Activated CD4-positive, alpha-beta T cell treated with anti-CD3 and anti-CD28 coated beads for 36 hours (primary cell): ENCODE results near the gene DNAJC6. TPM values are rescaled to one million over a fixed set of nuclear protein-coding genes. Genes with fewer than 3 reads are reported as not detected.
"Not testable (repeated sequence)": the region's sequence is repeated elsewhere in the genome, so short reads cannot be mapped to it uniquely, and the experiment has no call there.

Experiments
- ATAC-seq: fragments of 200-7000 bp; cut with Tn5 transposase; one replicate; pipeline ENCODE4 v1.10.0; 2021; ENCODE audit warnings: mild to moderate bottlenecking, moderate library complexity
- CTCF ChIA-PET: fragments of 350-600 bp; sonication (Branson Sonifier 250); formaldehyde crosslinking; loops from one replicate; lab custom pipeline; 2021; ENCODE audit warnings: antibody characterized with exemption; lab: Charles Lee
- POLR2A ChIA-PET: fragments of 350-600 bp; sonication (Branson Sonifier 250); formaldehyde crosslinking; loops from one replicate; lab custom pipeline; 2021; ENCODE audit warnings: antibody characterized with exemption, inconsistent platforms; lab: Charles Lee
- DNase-seq: peaks from one replicate; pipeline ENCODE4 v3.0.0-alpha.2; 2020
- H3K27ac Mint-ChIP-seq: one replicate; pipeline ENCODE4 v1.8.0; 2021; ENCODE audit warnings: mixed read lengths
- H3K27me3 Mint-ChIP-seq: one replicate; pipeline ENCODE4 v1.8.0; 2021; ENCODE audit warnings: mixed read lengths
- H3K36me3 Mint-ChIP-seq: one replicate; pipeline ENCODE4 v1.8.0; 2021; ENCODE audit warnings: low read depth, mixed read lengths
- H3K4me1 Mint-ChIP-seq: one replicate; pipeline ENCODE4 v1.8.0; 2021; ENCODE audit warnings: mixed read lengths
- H3K4me3 Mint-ChIP-seq: one replicate; pipeline ENCODE4 v1.8.0; 2021; ENCODE audit warnings: mild to moderate bottlenecking, moderate library complexity, mixed read lengths
- H3K9me3 Mint-ChIP-seq: one replicate; pipeline ENCODE4 v1.8.0; 2021; ENCODE audit warnings: low read depth, mixed read lengths
- intact Hi-C, 2 experiments: fragments of 100-400 bp; cut with DNase I in 1 of 2; cut with micrococcal nuclease in 1 of 2; formaldehyde crosslinking; loops; one replicate each; pipeline versions ENCODE4 v1.14.2 to v1.15.1; 2022 to 2024; cut with DNase I, micrococcal nuclease
- total RNA-seq, 2 experiments: library from RNA; stranded (reverse); gene quantifications; one replicate each; pipeline ENCODE4 v1.2.3, GENCODE V29; 2021

The DNAJC6 gene
- total RNA-seq, 2 experiments from 2014 or later: 2.3 to 2.5 TPM

DNA sequence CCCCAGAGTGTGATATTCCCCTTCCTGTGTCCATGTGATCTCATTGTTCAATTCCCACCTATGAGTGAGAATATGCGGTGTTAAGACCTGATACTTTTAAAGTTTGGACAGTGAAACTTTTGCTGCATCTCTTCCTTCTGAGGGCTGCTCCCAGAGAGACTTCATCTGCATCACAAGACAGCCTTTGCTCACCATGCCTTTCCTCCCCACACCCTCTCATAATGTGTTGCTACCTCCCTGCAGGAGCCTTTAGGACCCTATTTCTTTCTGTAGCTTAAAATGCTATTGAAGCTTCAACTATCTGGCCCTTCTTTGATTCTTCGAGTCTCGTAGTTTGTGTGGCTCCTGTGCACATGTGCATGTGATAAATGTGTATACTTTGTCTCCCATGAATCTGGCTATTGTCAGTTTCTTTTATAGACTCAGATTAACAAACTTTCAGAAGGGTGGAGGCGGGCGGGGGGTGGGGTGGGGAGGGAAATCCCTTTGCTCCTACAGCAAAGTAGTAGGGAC lies 134.8 kb downstream of the DNAJC6 start:
- intact Hi-C loops: no loop called here
- Mint-ChIP-seq H3K4me3 (no peak overlapping the region), H3K27me3 (no peaks in the 10 kb centered on the region), H3K36me3 (no peaks in the 10 kb centered on the region), H3K4me1 (no peaks in the 10 kb centered on the region), H3K9me3 (no peaks in the 10 kb centered on the region), H3K27ac (no peak overlapping the region)
- POLR2A ChIA-PET: no interaction called here
- DNase-seq: no peak
- CTCF ChIA-PET: no interaction called here
- ATAC-seq: no peak

DNA sequence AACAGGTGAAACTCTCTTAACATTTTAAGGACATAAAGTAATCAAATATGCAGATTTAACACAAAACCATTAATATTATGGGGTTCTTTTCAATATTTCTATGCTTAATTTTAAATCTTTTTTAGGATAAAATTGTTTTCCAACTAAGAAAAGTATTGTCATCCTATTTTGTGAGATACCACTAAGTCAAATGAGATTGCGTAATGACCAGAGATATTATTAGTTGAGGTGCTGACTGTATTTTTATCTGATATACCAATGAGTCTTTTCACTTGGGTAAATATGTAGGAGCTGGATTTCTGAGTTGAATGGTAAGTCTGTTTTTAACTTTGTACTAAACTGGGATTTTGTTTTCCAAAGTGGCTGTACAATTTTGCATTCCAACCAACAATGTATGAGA lies 136.5 kb downstream of the DNAJC6 start:
- CTCF ChIA-PET: no interaction called here
- ATAC-seq (no peak), DNase-seq (no peak)
- Mint-ChIP-seq H3K36me3 (no peaks in the 10 kb centered on the region), H3K4me3 (no peak overlapping the region), H3K27ac (no peak overlapping the region), H3K27me3 (no peaks in the 10 kb centered on the region), H3K4me1 (no peaks in the 10 kb centered on the region), H3K9me3 (no peaks in the 10 kb centered on the region)
- POLR2A ChIA-PET: no interaction called here
- intact Hi-C loops: no loop called here

DNA sequence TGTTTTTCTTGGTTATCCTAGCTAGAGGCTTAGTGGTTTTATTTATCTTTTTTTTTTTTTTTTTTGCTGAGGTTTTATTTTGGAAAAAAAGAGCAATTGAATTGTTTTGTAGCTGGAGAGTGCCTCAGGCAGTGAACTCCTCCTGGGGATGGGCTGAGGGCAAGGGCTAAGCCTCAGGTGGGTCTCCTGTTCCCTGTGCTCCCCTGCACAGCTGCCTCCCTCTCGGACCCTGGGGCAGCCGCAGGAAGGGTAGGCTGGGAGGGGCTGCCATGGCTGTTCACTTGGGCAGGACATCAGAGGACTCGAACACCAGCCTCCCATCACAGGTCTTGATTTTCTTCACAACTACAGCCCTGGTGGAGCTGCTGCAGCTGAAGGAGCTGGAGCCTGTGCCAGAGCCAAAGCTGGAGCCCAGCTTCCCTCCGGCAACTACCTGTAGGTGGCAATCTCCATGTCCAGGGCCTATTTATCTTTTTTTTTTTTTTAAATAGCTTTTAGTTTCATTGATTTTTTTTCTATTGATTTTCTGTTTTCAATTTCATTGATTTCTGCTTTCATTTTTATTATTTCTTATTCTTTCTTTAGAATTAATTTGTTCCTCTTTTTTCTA lies 140.0 kb downstream of the DNAJC6 start:
- Mint-ChIP-seq H3K36me3 (no peaks in the 10 kb centered on the region), H3K27ac (no peak overlapping the region), H3K4me3 (no peak overlapping the region), H3K27me3 (no peaks in the 10 kb centered on the region), H3K4me1 (no peaks in the 10 kb centered on the region), H3K9me3 (no peaks in the 10 kb centered on the region)
- no peak for ATAC-seq
- intact Hi-C loops: no loop called here
- CTCF ChIA-PET: interaction anchor here (0.7 to 1.1 kb wide), 2 partner anchors 32 to 507 kb away, joined by 3 to 4 read pairs; no protein-coding TSS in a partner anchor
- POLR2A ChIA-PET: no interaction called here
- no peak for DNase-seq

DNA sequence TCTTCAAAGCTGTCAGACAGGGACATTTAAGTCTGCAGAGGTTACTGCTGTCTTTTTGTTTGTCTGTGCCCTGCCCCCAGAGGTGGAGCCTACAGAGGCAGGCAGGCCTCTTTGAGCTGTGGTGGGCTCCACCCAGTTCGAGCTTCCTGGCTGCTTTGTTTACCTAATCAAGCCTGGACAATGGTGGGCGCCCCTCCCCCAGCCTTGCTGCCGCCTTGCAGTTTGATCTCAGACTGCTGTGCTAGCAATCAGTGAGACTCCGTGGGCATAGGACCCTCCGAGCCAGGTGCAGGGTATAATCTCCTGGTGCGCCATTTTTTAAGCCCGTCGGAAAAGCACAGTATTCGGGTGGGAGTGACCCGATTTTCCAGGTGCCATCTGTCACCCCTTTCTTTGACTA lies 146.3 kb downstream of the DNAJC6 start:
- POLR2A ChIA-PET, H3K36me3 Mint-ChIP-seq, CTCF ChIA-PET: not testable (repeated sequence)

DNA sequence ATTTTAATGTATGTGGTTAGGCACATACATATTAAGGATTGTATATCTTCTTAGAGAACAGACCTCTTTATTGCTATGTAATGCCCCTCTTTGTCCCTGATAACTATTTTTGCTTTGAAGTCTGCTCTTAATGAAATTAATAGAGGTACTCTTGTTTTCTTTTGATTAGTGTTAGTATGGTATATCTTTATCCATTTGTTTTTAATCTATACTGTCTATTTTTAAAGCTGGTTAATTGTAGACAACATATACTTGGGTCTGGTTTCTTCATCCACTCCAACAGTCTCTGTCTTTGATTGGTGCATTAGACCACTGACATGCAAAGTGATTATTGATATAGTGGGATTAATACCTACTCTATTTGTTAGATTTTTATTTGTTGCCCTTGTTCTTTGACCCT lies 147.1 kb downstream of the DNAJC6 start:
- intact Hi-C loops: no loop called here
- Mint-ChIP-seq H3K27ac (no peak overlapping the region), H3K4me1 (peaks cover 17% of the 10 kb centered on the region), H3K4me3 (no peak overlapping the region), H3K27me3 (no peaks in the 10 kb centered on the region), H3K9me3 (peaks cover 8% of the 10 kb centered on the region), H3K36me3 (peaks cover 6% of the 10 kb centered on the region)
- CTCF ChIA-PET: no interaction called here
- POLR2A ChIA-PET: no interaction called here
- ATAC-seq (no peak), DNase-seq (no peak)

More for the DNA sequence above, 146.3 kb downstream of the DNAJC6 start:
- ATAC-seq, H3K27ac Mint-ChIP-seq, H3K27me3 Mint-ChIP-seq, DNase-seq, H3K9me3 Mint-ChIP-seq, H3K4me3 Mint-ChIP-seq, intact Hi-C loops: not testable (repeated sequence)
- H3K4me1 Mint-ChIP-seq: peaks cover 17% of the 10 kb centered on the region

DNA sequence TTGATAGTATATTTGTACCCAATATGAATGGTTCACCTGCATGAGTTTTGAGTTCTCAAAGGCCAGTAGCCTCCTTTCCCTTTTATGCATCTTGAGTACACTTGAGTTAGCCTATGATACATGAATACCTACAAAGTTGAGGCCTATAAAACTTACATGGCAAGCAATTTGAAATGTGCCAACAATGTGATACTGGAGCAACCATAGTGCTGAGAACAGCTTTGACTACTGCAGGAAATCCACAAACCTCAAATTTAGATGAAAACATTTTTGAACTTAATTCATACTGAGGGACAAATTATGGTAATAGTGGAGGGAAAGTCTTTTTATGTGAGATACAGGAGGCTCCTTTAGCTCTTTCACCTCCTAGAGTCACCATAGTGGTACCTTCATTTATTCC lies 148.5 kb downstream of the DNAJC6 start:
- ChIA-PET POLR2A (no interaction called here), CTCF (interaction anchor here (0.6 to 1.4 kb wide), 3 partner anchors 10 to 242 kb away, joined by 3 to 4 read pairs (median 3); no protein-coding TSS in a partner anchor)
- no peak overlapping the region for H3K4me3 Mint-ChIP-seq
- H3K27ac Mint-ChIP-seq: no peak overlapping the region
- no peak for ATAC-seq
- intact Hi-C loops: no loop called here
- peaks cover 17% of the 10 kb centered on the region for H3K4me1 Mint-ChIP-seq
- H3K36me3 Mint-ChIP-seq: peaks cover 6% of the 10 kb centered on the region
- no peak for DNase-seq
- H3K27me3 Mint-ChIP-seq: no peaks in the 10 kb centered on the region
- H3K9me3 Mint-ChIP-seq: peaks cover 8% of the 10 kb centered on the region

DNA sequence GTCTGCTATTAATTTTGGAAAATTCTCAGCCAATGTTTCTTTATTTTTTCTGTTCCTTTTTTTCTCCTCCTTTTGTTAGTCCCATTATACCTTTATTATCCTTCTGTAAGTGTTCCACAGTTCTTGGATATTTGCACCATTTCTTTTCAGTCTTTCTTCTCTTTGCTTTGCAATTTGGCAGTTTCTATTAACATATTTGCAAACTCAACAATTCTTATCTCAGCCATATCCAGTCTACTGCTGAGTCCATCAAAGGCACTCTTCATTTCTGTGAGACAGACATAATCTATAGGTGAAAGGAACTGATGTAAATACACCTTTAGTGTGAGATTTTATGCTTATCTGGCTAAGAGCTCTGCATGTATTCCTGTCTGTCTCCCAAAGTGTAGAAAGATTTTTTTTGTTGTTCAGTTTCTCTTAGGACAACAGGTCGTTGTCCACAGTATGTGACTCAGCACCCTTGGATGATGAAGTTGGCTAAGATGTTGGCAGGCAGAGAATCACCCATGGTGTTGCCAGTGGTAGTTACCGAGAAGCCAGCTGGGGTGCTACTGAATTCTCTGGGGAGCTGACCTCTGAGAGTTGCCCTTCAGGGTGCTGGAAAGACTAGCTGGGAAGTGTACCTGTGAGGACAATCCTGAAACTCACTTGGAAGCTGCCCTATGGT lies 149.5 kb downstream of the DNAJC6 start:
- H3K36me3 Mint-ChIP-seq: peaks cover 6% of the 10 kb centered on the region
- CTCF ChIA-PET: interaction anchor here (0.6 to 1.7 kb wide), 14 partner anchors 9 to 714 kb away, joined by 3 to 12 read pairs (median 3); no protein-coding TSS in a partner anchor
- H3K4me3 Mint-ChIP-seq: no peak overlapping the region
- H3K4me1 Mint-ChIP-seq: peaks cover 17% of the 10 kb centered on the region
- peaks cover 12% of the 10 kb centered on the region for H3K9me3 Mint-ChIP-seq
- DNase-seq (no peak), ATAC-seq (no peak)
- POLR2A ChIA-PET: interaction anchor here (0.5 kb wide), 1 partner anchor 22 kb away, joined by 3 read pairs; no protein-coding TSS in a partner anchor
- no peaks in the 10 kb centered on the region for H3K27me3 Mint-ChIP-seq
- H3K27ac Mint-ChIP-seq: no peak overlapping the region
- intact Hi-C loops: loop anchor here in 1 of 2 experiments (1.0 kb wide), 2 partner anchors 28 to 223 kb away; no protein-coding TSS in a partner anchor

DNA sequence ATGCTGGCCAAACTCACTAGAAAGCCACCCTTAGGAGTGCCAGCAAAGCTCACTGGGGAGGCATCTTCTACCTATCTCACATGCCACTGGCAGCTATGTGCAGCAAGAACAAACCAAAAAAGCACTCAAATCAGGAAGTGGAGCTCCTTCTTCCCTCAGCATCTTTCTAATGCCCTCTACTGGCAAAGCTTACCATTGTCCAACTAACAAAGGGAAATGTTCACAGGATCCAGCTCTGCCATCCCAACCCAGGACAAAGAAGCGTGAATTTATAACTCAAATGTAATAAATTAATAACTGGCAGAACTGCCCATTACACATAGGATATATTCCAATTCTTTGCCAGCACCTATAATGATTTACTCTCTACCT lies 150.0 kb downstream of the DNAJC6 start:
- H3K27ac Mint-ChIP-seq: no peak overlapping the region
- H3K36me3 Mint-ChIP-seq: peaks cover 6% of the 10 kb centered on the region
- no peaks in the 10 kb centered on the region for H3K27me3 Mint-ChIP-seq
- H3K4me3 Mint-ChIP-seq: no peak overlapping the region
- CTCF ChIA-PET: interaction anchor here (0.6 to 1.7 kb wide), 14 partner anchors 21 to 715 kb away, joined by 3 to 12 read pairs (median 3); no protein-coding TSS in a partner anchor
- intact Hi-C loops: loop anchor here in 1 of 2 experiments (1.0 kb wide), 2 partner anchors 28 to 223 kb away; no protein-coding TSS in a partner anchor
- DNase-seq: no peak
- POLR2A ChIA-PET: interaction anchor here (0.5 kb wide), 1 partner anchor 22 kb away, joined by 3 read pairs; no protein-coding TSS in a partner anchor
- peaks cover 17% of the 10 kb centered on the region for H3K4me1 Mint-ChIP-seq
- H3K9me3 Mint-ChIP-seq: peaks cover 12% of the 10 kb centered on the region
- ATAC-seq: peak; percentile 39

Other genes starting within 250 kb of the DNAJC6 start
- gene AK4, start 161.3 kb upstream of the DNAJC6 start, total RNA-seq: 100 to 1,000 TPM in 1 of 2 experiments, 10 to 100 TPM in 1; 90.4 to 102 TPM
- 1 to 10 TPM; 2.7 to 3.7 TPM for gene LEPR, start 111.1 kb downstream of the DNAJC6 start, total RNA-seq
- gene LEPROT, start 111.1 kb downstream of the DNAJC6 start, total RNA-seq: 10 to 100 TPM; 11.2 to 19.1 TPM